Stimulated activated CD4-positive, alpha-beta T cell treated with anti-CD3 and anti-CD28 coated beads, Interleukin-12 subunit alpha, Interleukin-12 subunit beta, amount 100 ng/mL, for 24 hours (primary cell): ENCODE data around the gene NCAM2.

Experiments
- DNase-seq, 2 experiments: peaks; one replicate each; pipeline ENCODE4 v3.0.0-alpha.2; 2020; ENCODE audit warnings: low read depth in 2 of 2

NCAM2 gene

DNA sequence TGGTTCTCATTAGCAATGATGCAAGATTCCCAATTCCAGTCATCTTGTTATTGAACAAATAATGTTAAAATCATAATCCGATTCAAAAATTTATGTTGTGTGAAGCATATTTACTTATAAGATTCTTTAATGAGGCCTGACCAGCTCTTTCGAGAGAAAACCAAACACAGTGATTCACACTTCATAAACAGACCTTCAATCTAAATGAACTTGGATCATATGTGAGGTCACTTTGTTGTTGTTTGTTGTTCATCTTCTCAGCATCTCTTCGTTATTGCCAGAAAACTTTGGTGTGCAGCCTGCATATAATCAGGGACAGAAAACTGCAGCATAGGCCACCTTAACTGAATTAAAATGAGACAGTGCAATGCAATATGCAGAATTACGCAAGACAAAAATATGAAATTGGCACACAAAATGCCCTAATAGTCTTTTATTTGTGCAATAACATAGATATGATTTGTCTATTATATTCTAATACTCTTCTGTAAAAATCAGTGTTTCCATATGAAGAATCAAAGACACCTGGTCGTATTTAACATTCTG, 30.1 kb downstream of the NCAM2 start:
- DNase-seq = no peak

DNA sequence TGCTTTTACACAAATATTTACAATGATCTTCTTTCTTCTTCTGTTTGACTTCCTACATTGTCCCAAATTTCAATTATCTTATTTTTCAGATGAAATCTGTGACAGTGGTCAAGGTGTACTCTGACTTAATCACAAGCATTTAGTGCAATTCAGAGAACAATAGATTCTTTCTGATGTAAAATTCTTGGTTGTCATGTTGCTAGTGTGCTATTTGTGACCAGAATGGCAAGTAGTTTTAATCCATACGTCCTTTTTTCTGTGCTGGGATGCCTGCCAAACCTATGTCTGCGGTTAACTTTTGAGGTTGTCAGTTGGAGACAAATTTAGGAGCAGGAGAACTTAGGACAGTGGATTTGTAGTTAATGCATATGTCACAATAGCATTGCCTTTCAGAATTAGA, 31.0 kb downstream of the NCAM2 start:
- no peak for DNase-seq

DNA sequence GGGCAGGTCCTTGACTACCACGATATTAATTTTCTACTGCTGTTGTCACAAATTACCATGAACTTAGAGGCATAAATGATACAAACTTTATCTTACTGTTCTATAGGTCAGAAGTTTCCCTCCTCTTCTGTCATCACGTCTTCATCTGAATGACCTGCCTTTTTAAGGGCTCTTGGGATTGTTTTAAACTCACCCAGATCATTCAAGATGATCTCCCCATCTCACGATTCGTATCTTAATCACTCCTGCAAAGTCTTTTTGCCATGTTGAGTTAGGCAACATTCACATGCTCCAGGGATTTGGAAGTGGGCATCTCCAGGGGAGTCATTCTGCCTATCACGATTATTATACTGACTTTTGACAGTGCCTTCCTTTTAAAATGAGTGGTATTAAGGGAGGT, 32.1 kb downstream of the NCAM2 start:
- no peak for DNase-seq

DNA sequence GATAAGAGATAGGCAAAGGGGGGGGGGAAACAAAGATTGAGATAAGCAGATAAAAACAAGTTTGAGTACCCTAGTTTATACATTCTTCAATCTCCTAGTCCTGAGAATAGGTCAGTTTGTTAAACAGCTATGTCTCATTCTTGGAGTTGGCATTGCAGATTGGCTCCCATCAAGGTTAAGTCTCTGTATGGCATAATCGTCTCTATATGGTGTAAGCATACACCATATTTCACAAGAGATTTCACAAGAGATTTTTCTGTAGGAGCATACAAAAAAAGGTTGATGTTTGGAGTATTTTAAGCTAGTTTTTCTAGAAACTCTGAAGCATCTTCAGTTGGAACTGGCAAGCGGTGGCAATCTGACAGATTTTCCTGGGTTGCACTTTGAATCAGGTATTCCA, 35.8 kb downstream of the NCAM2 start:
- no peak for DNase-seq

DNA sequence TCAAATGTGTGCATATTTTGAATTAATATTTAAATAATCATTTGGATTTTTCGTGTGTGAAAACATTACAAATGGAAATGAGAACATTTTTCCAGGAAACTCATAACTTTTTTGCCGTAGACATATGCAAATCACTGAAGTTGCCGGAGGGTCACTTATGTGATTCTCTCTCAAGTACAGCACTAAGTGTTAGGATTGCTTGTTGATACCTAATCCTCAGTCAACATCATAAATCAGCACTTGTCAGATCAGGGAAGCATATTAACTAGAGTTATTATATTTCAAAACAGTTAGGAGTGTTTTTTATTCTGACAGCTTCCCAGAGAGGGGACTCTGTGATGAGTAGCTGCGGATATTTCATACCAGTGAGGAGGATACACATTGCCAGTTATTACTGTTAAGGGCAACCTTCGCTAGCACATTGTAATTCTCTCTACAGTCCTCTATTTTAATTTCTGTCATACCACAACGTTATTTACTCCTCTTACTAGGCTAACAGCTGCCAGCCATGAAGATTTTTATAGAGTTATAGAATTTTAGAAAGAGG, 41.5 kb downstream of the NCAM2 start:
- no peak for DNase-seq

DNA sequence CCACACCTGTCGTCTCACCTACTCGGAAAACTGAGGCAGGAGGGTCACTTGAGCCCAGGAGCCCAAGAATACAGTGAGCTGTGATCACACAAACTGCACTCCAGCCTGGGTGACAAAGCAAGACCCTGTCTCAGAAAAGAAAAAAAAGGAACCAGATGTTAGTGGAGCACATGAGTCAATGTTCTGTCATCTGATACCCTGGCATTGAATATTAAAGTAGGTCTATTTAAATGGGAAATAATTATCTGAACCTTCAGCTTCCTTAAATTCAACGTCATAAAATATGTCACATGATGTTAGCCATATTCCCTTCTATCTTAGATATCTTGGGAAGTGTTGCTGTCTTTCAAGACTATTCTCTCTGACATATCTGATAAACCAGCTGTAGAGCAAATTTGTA, 47.3 kb downstream of the NCAM2 start:
- no peak for DNase-seq

DNA sequence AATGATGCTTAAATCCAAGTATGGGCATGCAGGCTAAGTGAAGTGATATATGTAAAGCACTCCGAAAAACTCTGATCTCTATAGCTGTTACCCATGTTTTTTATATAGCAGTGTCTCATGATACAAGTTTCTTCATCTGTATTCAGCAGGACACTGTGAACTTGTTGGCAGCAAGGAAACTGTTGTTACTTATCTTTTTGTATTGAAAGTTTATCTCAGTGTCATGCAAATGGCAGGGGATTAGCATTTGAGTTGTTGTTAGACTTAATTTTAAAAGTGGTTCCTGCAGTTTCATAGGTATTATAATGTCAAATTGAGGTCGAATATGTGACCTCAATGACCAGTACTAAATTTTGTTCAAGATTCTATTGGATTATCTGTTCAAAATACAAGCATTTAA, 47.9 kb downstream of the NCAM2 start:
- DNase-seq = no peak

DNA sequence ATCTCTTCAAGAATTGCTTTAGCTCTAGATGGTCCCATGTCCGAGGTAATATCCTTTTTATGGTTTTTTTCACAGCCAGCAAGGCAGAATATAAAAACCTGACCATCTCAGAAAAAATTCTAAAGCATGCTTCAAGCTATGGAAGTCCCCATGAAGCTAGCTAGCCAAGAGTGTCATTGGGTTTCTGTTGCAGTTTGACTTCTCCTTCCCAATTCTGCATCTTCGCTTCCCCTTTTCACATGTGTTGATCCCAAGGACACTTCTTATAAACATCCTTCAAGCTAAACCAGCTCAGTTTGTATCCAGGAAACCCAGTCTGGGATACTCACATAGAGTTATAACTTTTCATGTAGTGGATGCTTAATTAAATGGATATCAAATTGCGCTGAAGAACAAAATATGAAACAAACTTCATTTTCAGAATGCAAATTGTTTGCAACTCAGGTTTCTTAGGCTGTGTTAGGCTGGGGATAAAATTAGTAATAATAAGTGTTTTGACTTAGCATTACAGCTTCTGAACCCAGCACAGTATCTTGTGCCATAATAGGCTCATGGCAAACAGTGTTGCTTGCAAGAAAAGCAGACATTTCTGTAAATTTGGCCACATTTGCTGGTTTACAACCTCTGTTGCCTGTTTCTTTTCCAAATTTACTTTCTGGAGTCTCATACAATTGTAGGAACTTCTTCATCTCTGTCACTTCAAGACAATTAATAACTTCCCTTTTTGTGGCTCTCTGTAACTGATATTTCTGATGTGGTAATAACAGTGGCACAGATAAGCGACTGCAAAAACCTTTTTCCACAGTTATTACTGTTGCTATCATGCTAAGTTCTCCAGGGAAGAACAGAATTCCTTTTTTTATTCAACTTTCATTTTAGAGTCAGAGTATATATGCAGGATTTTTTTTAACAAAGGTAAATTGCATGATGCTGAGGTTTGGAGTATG, 53.2 kb downstream of the NCAM2 start:
- no peak for DNase-seq

DNA sequence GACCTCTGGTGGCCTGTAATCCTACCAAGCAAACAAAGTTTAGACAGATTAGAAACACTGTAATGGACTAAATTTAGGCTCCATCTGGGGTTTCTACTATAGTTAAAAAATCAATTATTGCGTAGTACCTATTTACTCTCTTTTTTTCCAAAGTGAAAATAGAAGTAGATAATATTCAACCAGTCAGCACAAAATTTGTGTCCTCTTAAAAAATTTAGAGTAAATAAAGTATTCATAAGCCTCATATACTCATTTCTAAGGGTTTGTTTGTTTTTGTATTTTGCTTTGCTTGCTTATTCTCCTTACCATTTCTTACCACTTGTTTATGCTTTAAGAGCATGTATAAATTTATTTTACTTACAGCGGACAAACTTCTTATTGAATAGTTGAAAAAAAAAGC, 54.5 kb downstream of the NCAM2 start:
- no peak for DNase-seq

DNA sequence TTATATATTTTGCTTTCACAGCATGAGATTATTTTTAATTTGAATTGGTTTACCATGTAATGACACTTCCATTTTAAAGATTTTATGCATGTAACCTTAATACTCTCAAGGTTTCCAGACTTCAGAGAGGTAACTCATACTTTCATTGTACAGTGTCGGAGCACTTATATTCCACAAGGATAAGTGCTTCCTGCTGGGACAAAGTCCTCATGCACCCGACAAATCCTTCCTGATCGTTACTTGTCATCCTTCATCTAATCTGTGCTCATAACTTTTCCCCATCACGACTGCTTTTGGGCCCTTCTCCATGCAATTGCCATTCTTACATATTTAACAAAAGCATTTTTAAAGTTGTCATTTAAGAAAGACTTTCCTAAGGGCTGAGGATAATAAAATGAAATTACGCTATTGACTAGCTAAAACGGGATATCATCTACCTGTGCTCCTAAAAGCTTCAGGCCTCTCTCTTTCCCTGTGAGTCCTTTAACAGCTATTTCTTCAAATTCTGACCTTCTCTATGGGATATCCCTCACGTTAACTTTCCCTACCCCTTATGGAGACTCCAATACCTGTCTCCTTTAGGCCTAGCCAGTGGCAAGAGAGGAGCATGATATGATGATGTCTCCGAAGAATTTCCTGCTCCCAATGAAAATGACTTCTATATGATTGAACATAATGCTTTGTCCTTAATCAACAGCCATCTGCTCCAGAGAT, 59.3 kb downstream of the NCAM2 start:
- no peak for DNase-seq

DNA sequence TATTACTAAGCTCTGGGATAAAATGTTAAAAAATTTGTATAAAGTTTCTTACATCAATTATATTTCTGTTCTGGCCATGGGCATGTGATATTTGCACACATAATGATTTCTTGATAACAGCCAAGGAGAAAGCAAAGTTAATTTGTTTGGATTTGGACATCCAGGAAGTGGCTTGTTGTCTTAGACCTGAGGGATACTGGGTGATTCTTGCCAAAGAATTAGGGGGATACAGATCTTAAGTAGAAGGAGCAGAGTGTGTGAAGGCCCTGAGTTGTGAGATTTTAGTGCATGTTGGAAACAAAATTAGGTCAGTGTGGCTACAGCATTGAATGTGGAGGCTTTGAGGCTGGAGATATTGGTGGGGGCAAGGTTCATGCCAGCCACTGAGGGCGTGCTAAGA, 65.6 kb downstream of the NCAM2 start:
- DNase-seq = no peak

DNA sequence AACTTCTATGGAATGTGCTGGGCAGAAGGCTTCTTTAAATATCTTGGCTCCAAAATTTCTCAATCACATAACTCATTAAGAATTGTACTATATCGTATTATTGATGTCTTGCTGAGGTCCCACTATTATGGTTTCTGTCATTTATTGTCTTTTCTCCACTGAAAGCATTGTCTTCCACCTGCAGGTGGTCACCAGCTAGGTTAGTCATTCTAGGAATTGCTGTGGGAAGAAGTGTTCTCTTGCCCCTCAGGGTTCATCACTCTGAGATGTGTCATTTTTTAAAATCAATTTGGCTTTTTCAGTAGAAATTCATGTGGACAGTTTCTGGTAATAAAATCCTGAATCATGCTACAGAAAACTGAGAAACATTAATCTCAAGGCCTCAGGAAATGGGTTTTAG, 66.1 kb downstream of the NCAM2 start:
- DNase-seq = no peak

DNA sequence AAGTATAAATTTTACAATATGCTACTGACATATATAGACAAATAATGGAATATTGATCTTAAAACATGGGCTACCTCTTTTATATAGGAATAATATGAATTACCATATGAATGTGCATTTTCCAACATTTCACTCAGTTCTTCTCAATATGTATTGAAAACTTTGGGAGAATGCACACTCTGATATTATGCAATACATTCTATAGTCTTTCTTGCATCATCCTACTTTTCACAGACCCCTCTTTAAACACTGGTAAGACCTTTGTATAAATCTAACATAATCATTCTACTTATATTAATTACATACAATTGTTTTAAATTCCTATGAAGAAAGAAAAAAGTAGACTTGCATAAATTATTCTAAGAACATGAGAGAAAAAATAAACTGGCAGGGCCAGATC, 69.2 kb downstream of the NCAM2 start:
- no peak for DNase-seq

DNA sequence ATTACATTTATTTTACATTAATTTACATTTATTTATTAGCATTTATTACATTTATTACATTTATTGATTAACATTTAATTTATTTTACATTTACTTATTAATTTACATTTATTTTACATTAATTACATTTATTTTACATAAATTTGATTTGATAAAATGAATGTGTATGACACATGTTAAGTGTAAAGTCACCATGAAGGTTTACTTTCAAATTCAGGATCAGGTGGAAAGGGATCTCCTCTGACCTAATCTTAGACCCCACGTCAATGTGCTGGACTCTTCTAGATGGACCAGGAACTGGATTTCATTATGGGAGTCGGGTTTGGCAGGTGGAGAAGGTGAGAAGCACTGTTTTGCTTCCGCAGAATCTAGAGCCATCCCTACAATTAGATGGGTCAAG, 76.1 kb downstream of the NCAM2 start:
- no peak for DNase-seq

DNA sequence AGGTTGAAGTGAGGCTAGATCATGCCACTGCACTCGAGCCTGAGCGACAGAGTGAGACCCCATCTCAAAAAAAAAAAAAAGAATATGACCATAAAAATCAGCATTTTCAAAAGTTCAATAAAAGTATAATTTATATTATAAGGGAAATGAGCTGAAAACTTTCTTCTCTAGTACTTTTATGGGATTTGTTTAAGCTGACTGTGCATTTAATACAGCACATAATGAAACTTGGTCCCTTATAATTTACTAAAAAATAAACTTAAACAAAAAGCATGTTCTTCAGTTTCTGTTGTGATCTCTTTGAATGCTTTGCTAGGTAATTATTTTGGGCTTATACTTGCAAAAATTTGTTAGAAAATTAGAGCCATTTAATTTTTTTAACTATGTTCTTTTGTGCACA, 77.8 kb downstream of the NCAM2 start:
- DNase-seq = no peak

DNA sequence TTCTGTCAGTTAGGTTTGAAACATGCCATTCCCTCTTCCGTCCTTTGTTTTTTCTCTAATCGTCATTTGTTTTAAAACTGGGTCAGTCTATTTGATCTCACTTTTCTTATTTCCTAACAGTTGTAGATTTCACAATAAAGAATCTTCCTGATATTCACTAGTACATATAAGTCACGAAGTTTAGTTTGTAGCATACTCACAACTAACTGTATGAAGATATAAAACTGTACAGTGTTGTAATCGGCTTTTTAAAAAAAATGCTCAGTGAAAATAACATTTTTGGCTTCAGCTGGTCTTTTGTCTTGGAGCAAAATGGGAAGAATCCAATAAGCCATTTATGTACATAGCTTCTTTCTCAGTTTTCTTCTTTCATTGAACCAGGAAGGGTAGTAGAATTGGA, 78.3 kb downstream of the NCAM2 start:
- DNase-seq = no peak

DNA sequence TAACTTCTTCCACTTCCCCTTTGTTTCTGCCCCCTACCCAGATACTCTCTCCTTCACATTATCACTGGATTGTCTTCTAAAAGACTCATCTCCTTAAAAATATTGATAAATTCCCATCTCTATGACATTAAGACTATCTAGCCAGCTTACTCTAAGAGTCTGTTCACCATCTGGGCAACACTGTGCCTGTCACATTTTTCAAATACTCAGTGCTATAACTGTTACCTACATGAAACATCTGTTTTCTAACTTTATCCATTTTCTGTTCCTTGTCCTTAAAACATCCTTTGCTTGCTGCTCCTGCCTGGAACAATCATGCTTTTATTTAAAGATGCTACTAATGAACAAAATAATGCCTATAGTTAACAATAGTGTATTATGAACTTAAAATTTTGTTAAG, 81.4 kb downstream of the NCAM2 start:
- no peak for DNase-seq

DNA sequence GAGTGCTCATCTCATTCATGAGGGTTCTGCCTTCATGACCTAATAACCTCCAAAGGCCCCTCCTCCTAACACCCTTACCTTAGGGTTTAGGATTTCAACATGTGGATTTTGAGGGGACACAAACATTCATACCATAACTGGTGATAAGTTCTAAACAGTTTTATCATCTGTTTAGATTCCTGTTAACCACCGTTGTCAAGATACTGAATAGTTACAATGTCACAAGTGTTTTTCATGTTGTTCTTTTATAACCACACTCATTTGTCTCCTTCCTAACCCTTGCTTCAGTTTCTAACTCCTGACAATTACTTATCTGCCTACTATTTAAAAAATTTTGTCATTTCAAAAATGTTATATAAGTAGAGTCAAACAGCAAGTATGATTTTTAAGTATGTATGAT, 86.0 kb downstream of the NCAM2 start:
- no peak for DNase-seq

DNA sequence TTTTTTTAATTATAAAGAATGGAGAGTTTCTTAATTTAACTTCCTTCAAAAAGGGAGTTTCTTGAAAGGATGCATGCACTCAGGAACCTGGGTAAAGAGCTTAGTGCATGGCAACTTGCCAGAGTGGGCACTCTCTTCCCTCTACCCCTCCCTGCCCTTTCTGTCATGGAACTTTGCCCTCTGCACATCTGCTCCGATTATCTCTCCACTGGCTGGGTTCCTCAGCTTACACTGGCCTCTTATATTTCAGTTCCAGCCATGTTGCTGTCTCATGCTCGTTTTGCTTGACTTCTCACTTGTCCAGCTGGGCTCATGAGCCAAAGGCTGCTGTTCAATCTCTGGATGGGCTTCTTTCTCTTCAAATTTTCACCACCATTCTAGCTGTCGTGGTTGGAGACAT, 87.0 kb downstream of the NCAM2 start:
- no peak for DNase-seq

DNA sequence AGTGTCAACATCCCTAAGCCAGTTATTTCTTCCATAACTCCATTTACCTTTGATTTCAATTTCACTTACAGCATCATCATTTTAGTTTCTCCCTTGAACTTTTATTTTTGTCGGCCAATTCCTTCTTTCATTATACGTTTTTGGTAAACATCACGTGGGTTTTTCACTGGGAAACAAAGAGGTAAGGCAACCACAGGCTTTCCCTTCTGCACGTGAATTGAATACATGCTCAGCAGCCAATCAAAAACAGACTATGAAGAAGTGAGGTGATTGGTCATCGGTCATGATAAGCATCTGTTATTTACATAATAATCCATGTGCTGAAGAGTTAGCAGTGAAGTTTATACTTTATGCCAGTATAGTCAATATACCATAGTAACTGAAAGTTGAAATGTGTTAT, 98.7 kb downstream of the NCAM2 start:
- DNase-seq = no peak

DNA sequence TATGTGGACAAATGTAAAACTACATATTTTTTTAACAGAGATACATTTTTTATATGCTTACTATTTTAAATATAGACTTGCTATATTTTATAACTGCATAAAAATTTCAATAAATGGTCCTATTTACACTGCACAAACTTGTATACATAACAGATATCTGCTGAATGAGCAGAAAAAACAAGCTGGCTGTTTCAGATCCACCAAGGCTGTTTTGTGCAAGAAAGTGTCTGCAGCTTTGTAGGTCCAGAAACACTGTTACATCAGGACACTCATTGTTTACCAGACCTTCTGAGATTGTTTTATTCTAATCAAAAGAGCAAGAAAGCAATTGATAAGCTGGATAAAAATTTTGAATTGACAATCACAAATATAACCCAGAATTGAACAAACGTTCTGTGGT, 99.3 kb downstream of the NCAM2 start:
- DNase-seq = no peak

DNA sequence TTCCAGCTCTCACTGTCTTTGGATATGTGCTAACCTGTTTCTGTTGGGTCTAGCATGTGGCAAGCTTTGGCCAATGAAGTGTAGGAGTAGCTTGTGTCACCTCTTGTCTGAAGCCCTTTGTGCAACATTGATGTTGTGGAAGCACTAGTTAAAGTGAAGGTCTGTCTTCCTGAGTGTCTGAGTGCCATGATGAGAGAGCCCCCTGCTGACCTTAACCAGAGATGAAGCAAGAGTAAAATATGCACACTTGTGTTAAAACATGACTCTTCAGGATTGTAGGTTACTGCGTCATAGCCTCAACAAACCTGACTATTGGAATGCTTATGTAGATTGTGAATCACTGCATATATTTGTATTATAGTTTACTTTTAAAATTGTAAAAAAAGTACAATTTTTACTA, 103.7 kb downstream of the NCAM2 start:
- no peak for DNase-seq

DNA sequence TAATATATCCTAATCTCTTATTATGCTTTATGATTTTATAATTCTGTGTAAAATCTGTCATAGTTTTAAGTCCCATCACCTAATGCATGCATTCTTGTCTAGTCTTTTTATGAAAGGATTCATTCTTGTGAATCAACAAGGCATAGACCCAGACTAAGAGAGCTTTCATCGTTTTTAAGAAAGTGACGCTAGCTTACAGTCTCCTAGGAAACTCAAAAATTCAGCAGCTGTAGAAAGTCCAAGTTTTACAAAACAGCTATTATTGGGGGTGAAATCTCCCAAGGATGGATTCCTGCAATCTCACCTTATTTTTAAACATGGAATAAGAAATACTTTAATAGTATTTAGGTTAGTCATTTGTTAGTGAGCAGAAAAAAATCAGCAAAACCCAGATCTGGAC, 104.7 kb downstream of the NCAM2 start:
- DNase-seq = no peak
